HPDE6-E6E7 (cell line): ENCODE measurements around the gene LRRC7.

Source experiments
- DNase-seq: peaks from one replicate; pipeline ENCODE4 v3.0.0; 2011; ENCODE audit warnings: missing footprints; ENCODE audit errors: extremely low spot score

LRRC7 gene

DNA sequence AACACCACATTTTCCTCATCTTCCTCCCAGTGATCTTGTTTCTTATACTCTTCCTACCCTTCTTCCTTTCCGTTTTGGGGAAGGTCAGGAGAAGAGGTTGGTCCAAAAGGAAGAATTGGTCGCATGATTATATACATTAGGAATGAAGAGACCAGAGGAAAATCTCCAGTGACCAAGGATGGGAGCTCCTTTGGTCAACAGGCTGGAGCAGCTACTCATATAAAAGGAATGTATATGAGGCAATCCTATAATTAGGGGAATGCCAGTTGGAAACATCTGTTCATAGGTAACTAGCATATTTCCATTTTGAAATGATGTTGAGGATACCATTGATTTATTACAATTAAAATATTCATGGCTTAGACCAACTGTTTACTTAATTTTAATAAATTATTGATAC lies 523.2 kb downstream of the LRRC7 start:
- DNase-seq: peak; percentile 3

DNA sequence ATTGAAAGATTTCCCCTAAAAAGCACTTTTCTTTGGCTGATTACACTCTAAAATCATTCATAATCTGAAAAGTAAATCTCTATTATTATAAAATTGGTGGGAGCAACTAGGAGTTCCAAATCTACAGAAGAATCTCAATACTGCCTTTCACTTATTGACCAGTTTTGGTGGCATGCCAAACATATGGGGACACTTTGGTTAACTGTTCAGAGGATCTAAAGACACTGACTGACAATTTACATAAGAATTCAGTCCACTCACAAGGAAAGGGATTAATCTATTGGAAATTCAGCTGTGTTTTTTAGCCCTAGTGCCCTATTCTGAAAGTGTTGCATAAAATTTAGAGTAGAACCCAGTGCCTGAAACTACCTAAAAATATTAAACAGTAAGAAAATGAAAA lies 524.1 kb downstream of the LRRC7 start:
- no peak for DNase-seq

DNA sequence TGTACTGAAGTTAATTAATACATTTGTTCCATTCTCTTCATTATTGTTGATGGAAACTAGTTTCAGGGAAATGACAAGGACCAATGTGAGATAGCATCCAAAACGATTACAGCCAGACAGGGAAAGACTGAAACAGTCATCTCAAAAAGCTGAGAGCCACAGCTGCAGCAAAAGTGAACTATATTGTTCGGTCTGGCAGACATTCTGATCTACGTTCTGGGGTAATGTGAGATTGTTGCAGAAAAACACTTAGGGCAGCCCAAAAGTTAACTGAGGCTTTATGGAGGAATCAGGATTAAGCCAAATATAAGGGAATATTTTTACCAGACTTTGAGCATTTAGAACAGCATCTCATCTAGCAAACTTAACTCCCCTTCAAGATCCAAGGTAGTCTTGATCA lies 524.8 kb downstream of the LRRC7 start:
- no peak for DNase-seq

DNA sequence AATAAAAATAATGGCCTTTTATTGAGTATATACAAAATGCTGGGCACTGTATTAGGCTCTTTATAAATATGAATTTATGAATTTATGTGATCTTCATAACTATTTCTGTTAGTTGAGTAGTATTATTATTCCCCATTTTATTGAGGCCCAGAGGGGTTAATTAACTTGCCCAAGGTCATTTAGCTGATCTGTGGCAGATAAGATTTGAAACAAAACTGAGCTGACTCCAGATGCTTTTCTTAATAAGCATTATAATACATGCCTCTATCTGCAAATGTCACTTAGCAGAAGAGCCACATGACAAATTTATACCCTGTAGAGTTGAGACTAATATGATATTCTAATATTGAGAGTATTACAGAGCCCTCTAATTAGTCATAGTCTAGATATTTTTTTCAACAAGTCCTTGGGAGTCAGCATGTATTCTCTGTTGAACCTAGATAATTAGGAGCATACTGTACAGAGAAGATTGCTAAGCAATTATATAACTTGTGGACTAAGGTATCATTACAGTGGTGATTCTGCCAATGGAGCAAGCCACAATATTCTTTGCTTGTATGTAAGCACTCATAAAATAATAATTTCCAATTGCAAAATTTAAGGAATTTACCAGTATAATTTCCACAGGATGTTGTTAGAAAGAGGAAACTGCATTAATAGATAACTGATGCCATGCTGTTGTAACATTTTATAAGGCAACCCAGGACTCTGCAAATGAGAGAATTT lies 525.7 kb downstream of the LRRC7 start:
- no peak for DNase-seq

DNA sequence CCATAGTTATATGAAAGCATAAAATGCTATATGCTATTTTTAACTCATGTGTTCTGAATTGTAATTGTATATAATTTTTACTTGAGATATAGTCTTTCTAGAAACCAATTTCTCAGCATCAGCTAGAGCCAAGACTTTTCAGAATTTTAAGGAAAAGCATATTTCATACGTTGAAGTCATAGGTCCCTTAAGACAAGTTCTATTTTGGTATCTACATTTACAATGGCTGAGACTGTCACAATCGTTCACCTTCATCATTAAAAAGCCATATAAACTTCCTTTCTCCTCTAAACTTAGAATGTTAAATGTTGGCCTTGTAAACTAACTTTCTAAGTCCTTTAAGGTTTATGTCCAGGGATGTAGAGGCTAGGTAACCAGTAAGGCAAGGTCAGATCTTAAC lies 533.5 kb downstream of the LRRC7 start:
- no peak for DNase-seq

DNA sequence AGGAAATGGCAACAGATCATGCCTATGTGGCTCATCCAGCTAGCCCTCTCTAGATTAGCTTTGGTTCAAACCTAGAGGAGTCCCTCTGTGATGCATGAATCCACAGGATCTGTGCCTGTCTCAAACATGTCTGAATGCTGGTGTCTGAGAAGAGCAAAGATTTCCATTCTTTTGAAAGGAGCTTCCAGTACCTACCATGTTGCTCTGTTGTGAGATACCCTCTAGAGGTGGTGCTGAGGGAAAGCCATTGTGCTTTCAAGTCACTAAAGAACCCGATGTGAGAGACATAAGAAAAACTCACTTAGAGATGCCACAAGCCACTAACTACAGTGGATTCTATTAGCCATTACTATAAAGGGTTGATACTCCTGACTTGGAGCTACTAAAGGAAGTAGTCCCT lies 534.1 kb downstream of the LRRC7 start:
- no peak for DNase-seq

DNA sequence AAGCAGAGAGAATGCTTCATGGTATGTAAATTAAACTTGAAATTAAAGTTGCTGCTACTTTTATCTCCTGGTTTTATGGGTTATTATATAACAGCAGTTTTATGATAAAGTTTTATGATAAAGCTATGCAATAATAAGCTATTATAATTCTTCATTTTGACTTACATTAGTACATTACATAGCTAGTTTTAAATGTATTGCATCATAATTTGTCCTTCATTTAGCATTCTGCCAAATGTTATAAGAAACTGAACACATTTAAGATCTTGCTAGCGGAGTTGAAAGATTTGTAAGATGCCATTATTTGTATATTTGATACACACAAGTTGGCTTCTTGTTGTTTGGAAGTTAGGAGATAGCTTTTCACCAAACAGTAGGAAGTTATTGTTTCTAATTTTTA lies 536.0 kb downstream of the LRRC7 start:
- no peak for DNase-seq

DNA sequence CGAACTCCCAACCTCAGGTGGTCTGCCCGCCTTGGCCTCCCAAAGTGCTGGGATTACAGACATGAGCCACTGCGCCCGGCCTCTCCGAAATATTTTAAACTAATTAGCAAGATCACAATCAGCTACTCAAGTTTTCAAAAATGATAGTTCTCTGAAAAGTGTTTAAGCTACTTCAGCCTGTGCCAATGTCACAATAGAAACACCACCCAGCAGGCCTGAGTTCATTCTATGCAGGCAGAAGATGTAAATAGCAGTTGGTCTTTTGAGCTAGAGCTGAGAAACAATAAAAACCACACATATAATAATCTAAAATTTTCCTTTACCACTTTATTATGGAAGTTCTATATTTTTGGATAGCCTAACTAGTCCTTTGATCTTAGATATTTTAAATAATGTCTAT lies 541.5 kb downstream of the LRRC7 start:
- DNase-seq: no peak

DNA sequence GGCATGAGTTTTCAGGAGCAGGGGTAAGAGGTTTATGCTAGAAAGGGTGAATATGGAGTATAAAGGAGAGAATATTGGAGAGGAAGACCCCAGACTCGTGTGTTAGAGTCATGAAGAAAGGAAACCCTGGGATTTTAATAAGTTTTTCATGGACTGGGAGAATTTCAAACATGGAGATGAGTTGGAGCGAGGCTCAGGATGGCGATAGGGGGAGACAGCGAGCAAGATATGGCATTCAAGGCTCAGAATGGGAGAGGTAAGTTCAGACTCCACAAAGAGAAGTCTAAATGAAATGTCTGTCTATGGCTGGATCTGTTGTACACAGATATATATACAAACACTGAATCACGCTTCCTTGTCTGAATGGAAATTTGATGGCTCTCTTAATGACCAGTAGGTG lies 545.1 kb downstream of the LRRC7 start:
- no peak for DNase-seq

DNA sequence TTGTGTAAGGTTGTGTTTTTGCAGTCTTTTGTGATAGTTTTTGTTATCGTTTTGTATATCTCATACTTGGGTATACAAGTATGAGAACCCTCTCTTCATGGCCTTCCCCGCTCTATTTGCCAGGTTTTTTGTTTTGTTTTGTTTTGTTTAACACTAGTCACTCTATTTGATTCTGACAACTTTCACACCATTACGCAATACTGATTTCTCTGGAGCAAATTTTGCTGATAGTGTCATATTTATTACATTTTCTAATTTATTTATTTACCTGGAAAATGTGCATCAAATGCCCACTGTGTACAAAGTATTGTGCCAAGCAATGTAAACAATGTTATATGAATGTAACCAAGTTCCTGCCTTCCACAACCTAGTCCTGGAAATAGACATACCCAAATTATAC lies 547.6 kb downstream of the LRRC7 start:
- DNase-seq: no peak

DNA sequence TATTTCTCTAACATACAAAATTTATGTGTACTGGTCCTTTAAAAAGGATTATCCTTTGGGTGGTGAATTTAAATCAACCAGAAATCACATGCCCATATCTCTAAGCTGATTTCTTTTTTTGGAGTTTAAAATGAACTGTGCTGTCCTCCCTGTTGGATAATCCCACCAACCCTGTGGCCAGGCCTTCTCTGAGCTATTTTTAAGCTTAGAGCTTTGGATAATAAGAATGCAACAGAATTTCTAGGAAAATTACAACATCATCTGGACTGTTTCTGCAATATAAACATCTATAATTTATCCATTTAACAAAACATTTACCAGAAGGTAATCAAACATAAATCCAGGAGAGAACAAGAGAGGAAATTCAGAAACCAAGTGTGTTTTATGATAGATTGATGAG lies 549.3 kb downstream of the LRRC7 start:
- DNase-seq: no peak

DNA sequence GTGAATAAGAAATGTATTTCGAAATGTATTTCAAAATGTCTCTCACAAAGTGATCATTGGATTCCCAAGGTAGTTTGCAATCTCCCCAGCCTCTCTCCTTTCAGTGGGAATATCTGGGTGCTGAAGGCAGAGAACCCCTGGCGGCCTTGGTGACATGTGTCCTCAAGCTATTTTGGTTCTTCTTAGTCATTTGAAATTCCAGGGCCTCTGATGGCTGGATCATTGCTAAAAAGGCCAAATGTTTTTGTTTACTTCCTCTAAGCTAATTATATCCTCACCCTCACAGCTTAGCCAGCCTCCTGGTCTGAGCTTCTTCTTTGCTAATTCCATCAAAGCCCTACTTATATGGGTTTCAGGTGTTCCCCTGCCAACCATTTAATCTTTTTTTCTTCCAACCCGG lies 566.4 kb downstream of the LRRC7 start:
- no peak for DNase-seq

DNA sequence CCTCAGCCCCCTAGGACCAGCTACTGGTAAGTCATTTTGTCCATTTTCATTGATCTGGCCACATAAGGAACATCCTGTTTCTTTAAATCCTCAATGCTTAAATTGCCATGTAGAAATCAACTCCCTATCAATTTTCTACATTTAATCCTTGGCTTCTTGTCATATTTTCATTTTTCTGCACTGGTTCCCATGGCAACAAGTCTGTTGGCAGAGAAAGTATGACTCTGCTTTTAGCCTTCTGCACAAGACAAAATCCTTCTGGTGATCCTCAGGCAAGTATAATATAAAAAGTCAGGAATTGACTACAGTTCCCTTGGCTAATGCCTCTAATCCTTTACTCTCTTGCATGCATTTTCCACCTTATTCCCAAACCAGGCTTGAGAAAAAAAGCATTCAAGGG lies 572.6 kb downstream of the LRRC7 start:
- DNase-seq: no peak

DNA sequence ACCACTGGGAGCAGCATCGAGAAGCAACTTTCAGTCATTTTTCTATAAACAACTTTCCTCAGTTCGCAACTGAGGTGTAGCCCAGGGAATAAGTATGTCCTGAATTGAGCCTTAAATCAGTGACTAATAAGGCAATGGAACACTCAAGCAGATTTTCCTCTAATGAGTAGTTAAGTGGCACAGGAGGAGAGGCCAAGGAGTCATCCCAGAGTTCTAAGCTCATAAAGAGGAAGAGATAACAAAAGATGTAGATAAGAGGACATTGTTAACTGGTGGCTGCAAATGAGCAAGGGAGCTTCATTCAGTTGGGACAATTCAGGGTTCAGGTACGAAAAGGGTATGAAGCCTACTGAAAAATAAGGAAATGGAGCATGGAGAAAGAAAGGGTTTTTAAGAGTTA lies 573.2 kb downstream of the LRRC7 start:
- no peak for DNase-seq

DNA sequence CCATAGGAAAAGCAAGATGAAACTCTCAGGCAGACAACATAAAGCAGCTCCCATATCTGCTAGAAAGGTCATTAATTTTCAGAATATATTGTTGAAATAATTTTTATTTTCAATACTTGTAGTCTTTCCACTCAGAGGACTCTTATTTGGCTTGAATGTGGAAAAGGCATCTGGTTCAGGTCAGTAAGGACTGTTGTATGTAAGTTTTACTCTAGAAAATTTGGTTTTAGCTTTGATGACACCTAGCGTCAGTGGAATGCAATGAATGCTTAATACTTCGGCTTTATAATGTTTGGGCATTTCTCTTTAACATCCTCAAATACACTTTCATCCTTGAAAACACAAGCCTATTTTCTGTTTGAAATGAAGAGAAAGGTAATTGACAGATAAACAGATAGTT lies 574.4 kb downstream of the LRRC7 start:
- no peak for DNase-seq

DNA sequence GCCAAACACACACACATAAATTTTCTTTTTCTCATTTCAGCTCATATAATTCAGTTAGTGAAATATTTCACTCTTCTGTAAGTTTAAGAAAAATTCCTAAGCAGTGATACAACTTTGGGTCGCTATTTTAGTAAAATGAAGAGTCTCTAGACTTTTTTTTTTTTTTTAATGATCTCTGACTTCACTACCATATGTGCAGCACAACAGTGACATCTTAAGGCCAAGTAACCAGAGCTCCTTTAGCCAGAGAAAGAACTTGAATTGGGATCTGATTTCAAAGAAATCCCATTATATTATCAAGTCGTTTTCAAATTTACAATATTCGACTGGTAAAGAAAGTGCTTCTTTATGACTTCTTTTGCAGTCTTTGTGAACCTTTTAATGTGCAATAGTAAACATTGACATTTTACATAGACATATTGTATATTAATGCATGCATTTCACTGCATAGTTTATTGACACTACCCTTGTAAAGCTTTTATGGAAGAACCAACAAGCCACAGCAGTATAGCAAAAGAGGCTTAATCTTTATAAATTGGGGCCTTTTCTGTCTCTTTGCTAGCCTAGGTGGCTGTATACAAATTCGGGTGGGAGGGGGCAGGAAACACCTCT lies 575.4 kb downstream of the LRRC7 start:
- no peak for DNase-seq

DNA sequence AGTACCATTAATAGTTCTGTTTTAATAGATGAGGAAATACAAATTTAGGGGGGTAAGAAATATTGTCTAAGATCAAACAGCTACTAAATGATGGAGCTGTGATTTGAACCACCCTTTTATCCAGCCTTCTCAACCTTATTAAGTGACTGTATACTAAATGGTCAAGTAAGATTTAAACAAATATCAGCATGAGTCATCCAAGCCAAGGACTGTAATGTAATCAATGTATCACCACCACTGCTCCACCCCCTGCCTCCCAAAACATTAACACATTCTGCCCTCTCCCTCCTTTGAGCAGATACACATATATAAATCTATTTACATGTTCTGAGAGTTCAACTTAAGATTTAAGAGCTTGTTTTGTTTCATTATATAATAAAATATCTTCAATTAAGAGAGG lies 578.8 kb downstream of the LRRC7 start:
- peak; percentile 10 for DNase-seq

DNA sequence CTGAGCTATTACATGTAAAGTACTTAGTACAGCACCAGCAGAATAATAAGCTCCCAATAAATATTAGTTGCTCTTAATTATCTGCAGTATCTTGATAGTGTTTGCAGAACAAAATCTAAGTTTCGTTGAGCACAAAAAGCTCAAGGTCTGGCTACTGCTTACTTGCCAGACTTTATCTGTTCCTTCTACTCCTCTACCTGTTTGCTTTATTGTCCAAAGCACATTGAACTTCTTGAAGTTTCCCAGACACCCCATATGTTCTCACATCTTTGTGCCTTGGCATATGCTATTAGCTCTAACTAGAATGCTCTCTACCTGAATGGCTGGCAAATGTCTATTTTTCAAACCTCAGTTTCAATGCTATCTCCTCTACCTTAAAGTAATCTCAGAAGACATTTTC lies 582.7 kb downstream of the LRRC7 start:
- DNase-seq: no peak

DNA sequence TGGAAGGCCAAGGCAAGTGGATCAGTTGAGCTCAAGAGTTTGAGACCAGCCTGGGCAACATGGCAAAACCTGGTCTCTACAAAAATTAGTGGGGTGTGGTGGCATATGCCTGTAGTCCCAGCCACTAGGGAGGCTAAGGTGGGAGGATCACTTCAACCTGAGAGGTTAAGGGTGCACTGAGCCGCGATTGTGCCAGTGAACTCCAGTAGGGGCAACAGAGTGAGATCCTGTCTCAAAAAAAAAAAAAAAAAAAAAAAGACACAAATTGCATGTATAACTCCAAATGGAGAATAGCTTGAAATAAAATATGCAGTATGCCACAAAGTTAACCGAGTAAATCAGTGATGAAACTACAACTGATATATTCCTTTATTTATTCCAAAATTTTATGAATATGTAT lies 586.0 kb downstream of the LRRC7 start:
- no peak for DNase-seq

DNA sequence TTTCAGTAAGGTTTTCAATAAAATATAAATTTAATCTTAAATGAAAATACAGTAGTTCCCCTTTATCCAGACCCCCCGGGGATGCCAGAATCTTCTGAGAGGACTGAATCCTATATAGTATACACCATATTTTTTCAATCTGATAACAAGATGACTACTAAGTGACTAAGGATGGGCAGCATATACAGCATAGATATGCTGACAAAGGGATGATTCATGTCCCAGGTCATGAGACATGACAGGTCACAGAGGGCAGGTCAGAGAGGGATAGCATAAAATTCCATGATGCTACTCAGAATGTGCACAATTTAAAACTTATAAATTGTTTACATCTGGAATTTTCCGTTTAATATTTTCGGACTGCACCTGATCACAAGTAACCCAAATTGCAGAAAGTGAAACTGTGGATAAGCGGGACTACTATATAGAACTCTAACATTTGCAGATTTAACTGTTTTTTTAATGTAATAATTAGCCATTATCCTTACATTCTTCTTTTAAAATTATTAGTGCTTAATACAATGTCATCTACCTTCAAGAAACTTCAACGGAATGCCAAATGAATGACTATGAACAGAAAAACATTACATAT lies 588.9 kb downstream of the LRRC7 start:
- no peak for DNase-seq

DNA sequence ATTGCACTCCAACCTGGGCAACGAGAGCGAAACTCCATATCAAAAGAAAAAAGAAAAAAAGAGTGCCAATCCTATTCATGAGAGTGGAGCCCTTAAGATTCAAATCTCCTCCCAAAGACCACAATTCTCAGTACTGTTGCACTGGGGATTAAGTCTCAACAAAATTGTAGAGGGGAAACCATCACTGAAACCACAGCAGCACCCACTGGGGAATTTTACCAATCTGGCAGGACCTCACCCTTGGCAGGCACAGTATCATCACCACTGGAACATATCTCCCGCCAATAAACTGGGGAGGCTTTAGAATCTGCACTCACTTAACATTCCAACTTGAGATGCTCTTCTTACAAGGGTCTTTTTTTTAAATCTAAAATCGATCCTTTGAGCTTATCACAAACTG lies 596.6 kb downstream of the LRRC7 start:
- no peak for DNase-seq

DNA sequence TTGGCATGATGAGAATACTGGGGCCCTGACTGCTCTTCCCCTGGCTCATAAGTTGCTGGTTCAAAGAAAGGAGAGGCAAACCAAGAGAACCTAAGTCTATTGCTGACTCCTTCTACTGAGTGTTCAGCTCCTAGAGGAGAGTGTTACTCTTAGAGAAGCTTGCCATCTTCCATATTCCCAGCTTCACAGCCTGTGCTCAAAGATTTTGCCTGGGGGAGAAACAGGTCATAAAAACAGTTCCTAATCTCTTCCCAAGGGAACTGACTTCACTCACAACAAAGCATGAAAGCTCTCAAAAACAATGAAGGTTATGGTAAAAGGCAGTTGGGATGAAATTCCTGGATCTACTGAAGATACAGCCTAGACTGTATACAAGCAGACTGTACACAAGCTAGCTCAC lies 600.6 kb downstream of the LRRC7 start:
- no peak for DNase-seq

DNA sequence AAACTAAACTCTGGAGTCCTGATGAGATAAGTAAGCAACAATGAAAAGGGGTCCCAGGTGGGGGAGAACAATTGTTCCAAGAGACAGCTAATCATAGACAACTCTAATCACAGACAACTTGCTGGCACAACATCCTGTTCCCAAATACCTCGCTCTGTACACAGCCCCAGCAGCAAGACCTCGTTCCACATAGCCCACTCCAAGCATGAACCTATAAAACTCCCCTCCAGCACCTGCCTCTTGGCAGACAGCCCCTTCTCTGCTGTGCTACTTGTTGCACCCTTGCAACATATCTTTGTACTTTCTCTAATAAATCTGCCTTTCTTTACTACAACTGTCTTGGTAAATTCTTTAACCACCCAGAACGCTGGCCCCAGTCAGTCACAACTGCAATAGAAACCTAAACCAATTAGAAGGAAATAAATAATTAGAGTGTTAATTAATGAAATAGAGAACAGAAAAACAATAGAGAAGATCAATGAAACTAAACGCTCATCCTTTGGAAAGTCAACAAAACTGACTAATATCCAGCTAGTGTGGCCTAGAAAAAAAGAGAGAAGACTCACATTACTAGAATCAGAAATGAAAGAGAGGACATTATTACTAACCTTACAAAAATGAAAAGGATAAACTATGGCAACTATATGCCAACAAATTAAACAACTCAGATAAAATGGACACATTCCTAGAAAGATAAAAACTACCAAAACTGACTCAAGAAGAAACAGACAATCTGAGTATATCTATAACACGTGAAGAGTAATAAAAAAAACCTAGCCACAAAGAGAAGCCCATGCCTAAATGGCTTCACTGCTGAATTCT lies 601.5 kb downstream of the LRRC7 start:
- no peak for DNase-seq
